ENCODE measurements around the gene MLF2.
A peak's percentile ranks its signal among the peaks of the same experiment; 100 is the strongest.

The MLF2 gene

GRCh38 chr12:6752921-6753771 lies at the start of gene MLF2:
Gene MLF2 (minus strand): TSS chr12:6753141. CDS start chr12:6752334, 807 bp downstream.
- ATAC-seq, result peak; percentile 97 to 98

- ATAC-seq, result no peak
Measured at GRCh38 chr12:6799147-6799546, 46.2 kb upstream of the MLF2 start.

- no peak for ATAC-seq
Measured at GRCh38 chr12:6796576-6796975, 43.6 kb upstream of the MLF2 start.

- no peak for ATAC-seq
Measured at GRCh38 chr12:6795088-6795487, 42.1 kb upstream of the MLF2 start.

- ATAC-seq, result peak; percentile 9 to 15
Measured at GRCh38 chr12:6792522-6793201, 39.7 kb upstream of the MLF2 start.

- peak in 1 of 2 donors; percentile 1 for ATAC-seq
Measured at GRCh38 chr12:6791931-6792520, 39.1 kb upstream of the MLF2 start.

- ATAC-seq, result peak; percentile 48 to 56
Measured at GRCh38 chr12:6790496-6791150, 37.7 kb upstream of the MLF2 start.

- peak; percentile 69 to 71 for ATAC-seq
Measured at GRCh38 chr12:6788972-6789924, 36.3 kb upstream of the MLF2 start, which contains the start of gene CD4. Gene CD4 (plus strand): TSS chr12:6789528. CDS start chr12:6800139, 10,611 bp downstream.

- no peak for ATAC-seq
Measured at GRCh38 chr12:6787309-6787708, 34.4 kb upstream of the MLF2 start.

- ATAC-seq, result no peak
Measured at GRCh38 chr12:6786416-6787094, 33.6 kb upstream of the MLF2 start.

- ATAC-seq, result no peak
Measured at GRCh38 chr12:6784761-6785160, 31.8 kb upstream of the MLF2 start.

- no peak for ATAC-seq
Measured at GRCh38 chr12:6784296-6784695, 31.4 kb upstream of the MLF2 start.

- no peak for ATAC-seq
Measured at GRCh38 chr12:6783828-6784227, 30.9 kb upstream of the MLF2 start.

GRCh38 chr12:6782850-6783566 lies 30.1 kb upstream of the MLF2 start:
- ATAC-seq, result no peak

GRCh38 chr12:6782119-6782518 lies 29.2 kb upstream of the MLF2 start:
- ATAC-seq, result no peak

- peak; percentile 72 to 73 for ATAC-seq
Measured at GRCh38 chr12:6780573-6780972, 27.6 kb upstream of the MLF2 start.

- no peak for ATAC-seq
Measured at GRCh38 chr12:6779708-6780432, 26.9 kb upstream of the MLF2 start.

- ATAC-seq, result peak; percentile 79 to 83
Measured at GRCh38 chr12:6778574-6779550, 25.9 kb upstream of the MLF2 start.

GRCh38 chr12:6778217-6778573 lies 25.3 kb upstream of the MLF2 start:
- no peak for ATAC-seq

All from activated CD4-positive, CD25-positive, alpha-beta regulatory T cell treated with anti-CD3 and anti-CD28 coated beads, Interleukin-2, amount 50 U/mL, for 24 hours (primary cell).